ENCODE data around the gene CDH15.

DNA sequence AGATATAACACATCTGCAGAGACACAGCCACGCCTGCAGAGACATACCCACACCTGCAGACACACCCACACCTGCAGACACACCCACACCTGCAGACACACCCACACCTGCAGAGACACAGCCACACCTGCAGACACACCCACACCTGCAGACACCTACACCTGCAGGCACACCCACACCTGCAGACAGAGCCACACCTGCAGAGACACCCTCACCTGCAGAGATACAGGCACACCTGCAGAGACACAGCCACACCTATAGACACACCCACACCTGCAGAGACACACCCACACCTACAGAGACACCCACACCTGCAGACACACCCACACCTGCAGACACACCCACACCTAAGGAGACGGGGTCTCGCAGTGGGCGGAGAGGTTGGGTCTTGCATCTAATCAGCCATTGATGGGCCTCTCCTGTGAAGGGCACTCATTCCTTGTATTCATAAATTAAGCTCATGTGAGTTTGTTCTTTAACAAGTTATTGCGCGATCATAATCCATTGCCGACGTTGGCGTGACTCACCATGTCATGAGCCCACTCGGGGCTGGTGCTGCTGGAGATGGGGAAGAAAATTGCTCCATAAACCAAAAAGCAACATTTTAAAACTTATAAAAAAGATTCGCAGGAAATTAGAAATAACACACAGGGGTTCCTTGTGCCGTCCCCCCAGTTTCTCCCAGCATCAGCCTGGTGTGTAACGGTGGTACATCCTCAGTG, 28.9 kb upstream of the CDH15 start:
- TF ChIP-seq, protein P1, sequence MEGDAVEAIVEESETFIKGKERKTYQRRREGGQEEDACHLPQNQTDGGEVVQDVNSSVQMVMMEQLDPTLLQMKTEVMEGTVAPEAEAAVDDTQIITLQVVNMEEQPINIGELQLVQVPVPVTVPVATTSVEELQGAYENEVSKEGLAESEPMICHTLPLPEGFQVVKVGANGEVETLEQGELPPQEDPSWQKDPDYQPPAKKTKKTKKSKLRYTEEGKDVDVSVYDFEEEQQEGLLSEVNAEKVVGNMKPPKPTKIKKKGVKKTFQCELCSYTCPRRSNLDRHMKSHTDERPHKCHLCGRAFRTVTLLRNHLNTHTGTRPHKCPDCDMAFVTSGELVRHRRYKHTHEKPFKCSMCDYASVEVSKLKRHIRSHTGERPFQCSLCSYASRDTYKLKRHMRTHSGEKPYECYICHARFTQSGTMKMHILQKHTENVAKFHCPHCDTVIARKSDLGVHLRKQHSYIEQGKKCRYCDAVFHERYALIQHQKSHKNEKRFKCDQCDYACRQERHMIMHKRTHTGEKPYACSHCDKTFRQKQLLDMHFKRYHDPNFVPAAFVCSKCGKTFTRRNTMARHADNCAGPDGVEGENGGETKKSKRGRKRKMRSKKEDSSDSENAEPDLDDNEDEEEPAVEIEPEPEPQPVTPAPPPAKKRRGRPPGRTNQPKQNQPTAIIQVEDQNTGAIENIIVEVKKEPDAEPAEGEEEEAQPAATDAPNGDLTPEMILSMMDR (IDR thresholded peaks at IDR 0.05): no peak
- TF ChIP-seq EZH2 (IDR thresholded peaks at IDR 0.05; ENCODE audit: borderline replicate concordance, insufficient read depth, low read depth, low read length, poor library complexity, severe bottlenecking): no peak
